Activated CD8-positive, alpha-beta memory T cell treated with anti-CD3 and anti-CD28 coated beads, Interleukin-2, amount 50 U/mL, for 24 hours (primary cell): Measurements from ENCODE around the gene TTI1.

Source experiments
- DNase-seq: peaks from one replicate; pipeline ENCODE4 v3.0.0-alpha.2; 2020; ENCODE audit errors: extremely low read depth

Gene TTI1

DNA sequence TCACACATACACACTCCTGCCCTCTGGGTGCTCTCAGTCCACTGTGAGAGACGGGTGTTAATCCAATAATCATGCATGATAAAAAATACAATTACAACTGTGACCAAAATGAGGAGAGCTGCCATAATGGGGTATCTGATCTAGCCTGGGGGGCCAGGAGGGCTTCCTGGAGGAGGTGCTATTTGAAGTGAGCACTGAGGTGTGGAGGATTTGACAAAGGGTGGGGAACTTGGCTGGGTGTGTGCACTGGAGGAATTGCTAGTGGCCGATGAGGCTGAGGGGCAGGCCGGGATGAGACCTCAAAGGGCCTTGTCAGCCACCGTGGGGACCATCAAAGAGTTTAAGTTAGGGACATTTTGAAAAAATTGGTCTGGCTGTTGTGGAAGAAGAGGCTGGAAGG lies 95.6 kb downstream of the TTI1 start:
- DNase-seq: no peak

- no peak for DNase-seq
Observed at GRCh38 chr20:37936451-37936850, 96.8 kb downstream of the TTI1 start.

GRCh38 chr20:37936041-37936440 lies 97.2 kb downstream of the TTI1 start:
- DNase-seq: no peak

DNA sequence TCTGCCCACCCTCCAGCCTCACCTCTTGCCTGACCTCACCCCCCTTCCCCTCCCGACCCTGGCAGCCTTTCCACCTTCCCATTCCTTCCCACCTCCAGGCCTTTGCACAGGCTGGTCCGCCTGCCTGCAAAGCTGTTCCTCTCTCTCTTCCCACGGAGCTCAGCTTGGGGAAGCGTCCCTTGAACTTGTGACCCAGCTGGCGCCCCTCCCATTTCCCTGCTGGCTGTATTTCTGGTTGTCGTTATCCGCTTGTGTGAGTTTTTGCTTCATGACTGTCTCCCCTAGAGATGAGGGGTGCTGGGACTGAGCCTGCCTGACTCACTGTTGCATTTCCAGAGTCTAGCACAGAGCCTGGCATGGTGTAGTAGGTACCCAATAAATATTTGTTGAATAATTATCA lies 97.8 kb downstream of the TTI1 start:
- no peak for DNase-seq

DNA sequence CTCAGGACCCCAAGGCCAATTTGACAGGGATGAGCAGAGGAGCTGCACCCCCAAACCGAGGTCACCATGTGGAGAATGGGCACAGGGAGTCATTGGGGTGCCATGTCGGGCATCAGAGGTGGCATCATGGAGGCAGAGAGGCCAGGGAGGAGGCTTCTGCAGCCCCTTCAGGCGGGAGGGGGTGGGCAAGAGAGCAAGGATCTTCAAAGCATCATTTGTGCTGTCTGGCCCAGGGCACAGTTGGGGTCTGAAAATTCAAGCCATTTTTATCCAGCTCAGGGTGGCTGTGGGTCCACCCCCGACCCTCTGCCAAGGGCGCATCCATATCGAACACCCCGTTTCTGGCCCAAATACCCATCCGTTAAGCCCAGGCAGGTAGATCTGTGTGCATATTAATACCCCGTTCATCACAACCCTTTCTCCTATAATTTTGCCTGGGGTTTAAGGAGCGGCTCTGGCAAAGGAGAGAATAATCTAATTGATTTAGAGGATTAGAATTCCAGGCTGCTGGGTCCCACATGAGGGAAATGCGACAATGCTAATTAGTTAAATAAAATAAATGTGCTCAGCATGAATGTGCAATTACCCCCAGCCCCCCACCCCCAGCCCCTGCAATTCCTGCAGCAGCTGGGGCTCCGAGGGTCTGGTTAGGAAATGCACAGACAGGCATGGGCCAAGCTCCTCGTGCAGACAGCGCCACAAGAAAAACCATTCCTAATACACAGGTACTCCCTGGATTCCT lies 98.5 kb downstream of the TTI1 start:
- no peak for DNase-seq

DNA sequence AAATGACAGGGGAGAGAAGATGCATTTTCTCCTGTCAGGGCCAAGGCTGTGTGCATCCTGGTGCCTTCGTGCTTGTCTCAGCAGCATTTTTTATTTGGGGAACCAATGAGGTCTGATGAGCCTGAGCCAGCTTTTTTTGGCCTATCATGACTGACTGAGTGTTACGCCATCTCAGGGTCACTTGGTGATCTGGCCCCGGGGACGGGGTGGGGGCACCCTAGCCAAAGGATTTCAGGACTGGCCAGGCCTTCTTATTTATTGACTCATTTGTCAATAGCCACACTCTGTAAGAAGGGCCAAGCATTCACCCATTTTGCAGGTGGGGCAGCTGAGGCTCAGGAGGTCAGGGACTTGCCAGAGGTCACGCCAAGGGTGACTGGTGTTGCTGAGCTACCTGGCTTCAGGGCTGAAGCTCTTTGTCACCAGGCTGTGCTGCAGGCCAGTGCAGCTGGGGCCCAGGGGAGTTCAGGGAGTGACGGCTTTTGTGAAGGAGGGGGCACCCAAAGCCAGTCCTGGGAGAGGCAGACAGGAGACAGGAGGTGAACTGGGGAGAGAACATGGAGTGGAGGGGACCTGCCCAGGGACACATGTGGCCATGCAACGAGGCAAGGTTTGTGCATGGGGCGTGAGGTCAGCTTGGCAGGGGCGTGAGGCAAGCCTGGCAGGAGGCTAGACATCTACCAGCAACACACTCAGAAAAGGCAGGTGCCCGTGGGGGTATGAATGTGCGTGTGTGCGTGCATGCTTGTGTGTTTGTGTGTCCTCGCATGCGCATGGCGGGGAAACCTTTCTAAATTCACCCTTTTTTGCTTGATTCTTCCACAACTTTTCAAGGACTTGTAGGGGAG lies 99.2 kb downstream of the TTI1 start:
- no peak for DNase-seq
